ENCODE measurements around the gene UMAD1.

UMAD1 gene

DNA sequence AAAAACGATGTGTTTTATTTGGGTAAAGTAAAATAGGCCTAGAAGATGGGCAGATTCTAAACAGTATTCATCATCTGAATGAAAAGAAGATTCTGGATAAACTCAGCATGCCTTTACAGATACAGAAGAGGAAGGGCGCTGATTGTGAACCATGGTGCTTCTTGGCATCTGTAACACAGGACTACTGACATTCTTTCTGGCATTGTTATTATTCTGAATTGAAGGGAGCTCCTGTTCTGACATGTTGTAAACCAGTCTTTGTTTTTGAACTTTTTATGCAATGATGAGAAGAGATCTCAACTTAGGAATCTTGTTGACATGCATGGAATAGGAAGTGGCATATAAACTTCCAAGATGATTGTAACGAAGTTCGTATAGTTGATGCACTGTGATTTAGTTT, 64.3 kb downstream of the UMAD1 start:
- TF ChIP-seq, protein P1, sequence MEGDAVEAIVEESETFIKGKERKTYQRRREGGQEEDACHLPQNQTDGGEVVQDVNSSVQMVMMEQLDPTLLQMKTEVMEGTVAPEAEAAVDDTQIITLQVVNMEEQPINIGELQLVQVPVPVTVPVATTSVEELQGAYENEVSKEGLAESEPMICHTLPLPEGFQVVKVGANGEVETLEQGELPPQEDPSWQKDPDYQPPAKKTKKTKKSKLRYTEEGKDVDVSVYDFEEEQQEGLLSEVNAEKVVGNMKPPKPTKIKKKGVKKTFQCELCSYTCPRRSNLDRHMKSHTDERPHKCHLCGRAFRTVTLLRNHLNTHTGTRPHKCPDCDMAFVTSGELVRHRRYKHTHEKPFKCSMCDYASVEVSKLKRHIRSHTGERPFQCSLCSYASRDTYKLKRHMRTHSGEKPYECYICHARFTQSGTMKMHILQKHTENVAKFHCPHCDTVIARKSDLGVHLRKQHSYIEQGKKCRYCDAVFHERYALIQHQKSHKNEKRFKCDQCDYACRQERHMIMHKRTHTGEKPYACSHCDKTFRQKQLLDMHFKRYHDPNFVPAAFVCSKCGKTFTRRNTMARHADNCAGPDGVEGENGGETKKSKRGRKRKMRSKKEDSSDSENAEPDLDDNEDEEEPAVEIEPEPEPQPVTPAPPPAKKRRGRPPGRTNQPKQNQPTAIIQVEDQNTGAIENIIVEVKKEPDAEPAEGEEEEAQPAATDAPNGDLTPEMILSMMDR (IDR thresholded peaks at IDR 0.05; ENCODE audit: control insufficient read depth, extremely low read depth, insufficient read depth), result no peak
- no peak for DNase-seq (ENCODE audit: low read depth)
- H3K4me3 ChIP-seq (ENCODE audit: low read depth, low read length), result no peak overlapping the region

DNA sequence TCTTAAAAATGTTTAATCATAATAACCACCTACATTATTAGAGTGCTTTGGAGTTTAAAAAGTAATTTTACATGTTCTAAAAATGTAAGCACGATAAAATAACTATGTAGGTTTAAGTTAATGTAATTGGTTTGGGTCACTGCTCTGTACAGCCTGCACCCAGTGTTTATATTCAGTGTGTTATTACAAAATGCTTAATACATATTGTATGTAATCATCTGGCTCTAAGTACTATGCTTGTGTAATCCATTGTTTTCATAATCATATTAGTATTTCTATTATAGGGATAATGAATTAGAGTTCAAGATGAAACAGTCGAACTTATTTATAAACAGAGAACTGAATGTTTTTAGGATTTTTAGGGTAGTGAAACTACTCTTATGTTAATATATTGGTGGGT, 64.8 kb downstream of the UMAD1 start:
- H3K4me3 ChIP-seq (ENCODE audit: low read depth, low read length), result no peak overlapping the region
- TF ChIP-seq, protein P1 (IDR thresholded peaks at IDR 0.05; ENCODE audit: control insufficient read depth, extremely low read depth, insufficient read depth), result no peak
- DNase-seq (ENCODE audit: low read depth), result no peak

DNA sequence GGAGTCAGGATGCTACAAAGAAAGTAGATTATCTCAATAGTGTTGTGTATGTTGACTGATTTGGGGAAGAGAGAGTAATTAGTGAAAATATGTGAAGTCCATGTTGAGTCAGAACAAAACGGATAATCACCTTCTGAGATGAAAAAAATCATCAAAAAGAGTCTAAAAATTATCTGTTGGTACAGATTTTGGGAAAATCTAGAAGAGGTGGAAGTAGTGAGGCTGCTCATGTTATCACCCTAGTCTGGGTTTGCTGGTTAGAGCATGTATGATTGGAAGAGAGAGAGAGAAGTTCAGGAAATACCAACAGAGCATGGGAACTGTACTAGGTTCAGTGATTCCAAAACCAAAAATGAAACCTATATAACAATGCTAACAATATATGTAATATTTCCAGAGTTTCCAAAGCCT, 65.6 kb downstream of the UMAD1 start:
- no peak for DNase-seq (ENCODE audit: low read depth)
- H3K4me3 ChIP-seq (ENCODE audit: low read depth, low read length), result no peak overlapping the region
- TF ChIP-seq, protein P1 (IDR thresholded peaks at IDR 0.05; ENCODE audit: control insufficient read depth, extremely low read depth, insufficient read depth), result no peak

DNA sequence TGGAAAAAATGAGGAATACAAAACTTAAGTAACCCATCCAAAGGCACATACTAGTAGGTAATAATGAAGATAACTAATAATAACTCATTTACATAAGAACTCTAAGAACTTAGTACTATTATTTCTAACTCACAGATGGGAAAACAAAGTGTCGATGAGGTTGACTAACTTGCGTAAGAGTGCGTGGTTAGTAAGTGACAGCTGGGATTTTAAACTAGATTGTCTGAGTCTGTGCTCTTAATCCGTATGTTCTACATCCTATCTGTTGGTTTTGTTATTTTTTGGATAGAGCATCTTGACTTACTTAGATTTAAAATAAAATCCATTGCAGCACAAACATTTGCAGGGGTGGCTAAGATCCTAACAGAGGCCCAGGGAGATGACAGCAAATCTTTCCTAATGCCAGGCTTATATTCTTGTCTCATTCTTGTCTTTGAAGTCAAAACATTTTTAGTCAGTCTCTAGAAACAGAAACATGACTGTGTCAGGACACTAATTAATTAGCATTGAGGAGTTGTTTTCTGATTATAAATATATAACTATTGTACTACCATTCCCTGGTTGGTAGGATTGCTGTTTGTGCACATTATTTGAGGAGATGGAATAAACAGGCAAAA, 66.1 kb downstream of the UMAD1 start:
- no peak for DNase-seq (ENCODE audit: low read depth)
- no peak overlapping the region for H3K4me3 ChIP-seq (ENCODE audit: low read depth, low read length)

DNA sequence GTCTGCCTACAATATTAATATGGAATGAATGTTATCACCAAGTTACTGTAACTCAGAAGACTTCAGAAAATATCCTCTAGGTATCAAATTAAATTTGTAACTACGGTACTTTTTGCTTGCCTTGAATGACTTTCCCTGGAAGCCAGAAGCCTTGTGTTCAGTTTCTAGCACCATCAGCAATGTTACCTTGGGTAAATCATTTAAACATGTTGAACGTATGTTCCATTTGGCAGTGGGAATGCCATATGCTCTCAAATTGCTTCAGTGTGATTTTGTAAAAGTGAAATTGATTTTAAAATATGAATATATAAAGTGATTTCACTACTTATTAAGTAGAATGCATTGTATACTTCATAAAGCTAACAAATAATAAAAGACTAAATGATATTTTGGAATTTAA, 66.7 kb downstream of the UMAD1 start:
- H3K4me3 ChIP-seq (ENCODE audit: low read depth, low read length), result no peak overlapping the region
- TF ChIP-seq, protein P1 (IDR thresholded peaks at IDR 0.05; ENCODE audit: control insufficient read depth, extremely low read depth, insufficient read depth), result no peak
- no peak for DNase-seq (ENCODE audit: low read depth)

More for the DNA sequence above, 66.1 kb downstream of the UMAD1 start:
- TF ChIP-seq, protein P1 (IDR thresholded peaks at IDR 0.05; ENCODE audit: control insufficient read depth, extremely low read depth, insufficient read depth), result no peak

DNA sequence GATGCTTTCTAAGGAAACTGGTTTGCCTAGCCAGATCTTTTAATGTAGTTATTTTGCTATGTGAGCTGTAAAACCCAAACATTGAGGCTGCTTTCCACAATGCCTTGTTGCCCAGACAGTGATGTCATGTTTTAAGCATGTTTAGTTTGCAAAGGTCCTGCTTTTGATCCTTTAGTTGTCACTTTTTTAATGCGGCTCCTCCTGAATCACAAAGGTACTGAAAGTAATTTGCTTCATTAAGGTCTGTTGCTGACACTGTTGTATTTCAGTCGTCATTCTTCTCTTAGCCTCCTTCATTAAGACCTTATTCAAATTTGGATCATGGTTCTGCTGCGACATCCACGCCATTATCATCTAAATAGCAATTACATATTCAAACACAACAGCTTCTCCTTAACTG, 67.3 kb downstream of the UMAD1 start:
- no peak for DNase-seq (ENCODE audit: low read depth)
- H3K4me3 ChIP-seq (ENCODE audit: low read depth, low read length), result no peak overlapping the region
- TF ChIP-seq, protein P1 (IDR thresholded peaks at IDR 0.05; ENCODE audit: control insufficient read depth, extremely low read depth, insufficient read depth), result no peak

DNA sequence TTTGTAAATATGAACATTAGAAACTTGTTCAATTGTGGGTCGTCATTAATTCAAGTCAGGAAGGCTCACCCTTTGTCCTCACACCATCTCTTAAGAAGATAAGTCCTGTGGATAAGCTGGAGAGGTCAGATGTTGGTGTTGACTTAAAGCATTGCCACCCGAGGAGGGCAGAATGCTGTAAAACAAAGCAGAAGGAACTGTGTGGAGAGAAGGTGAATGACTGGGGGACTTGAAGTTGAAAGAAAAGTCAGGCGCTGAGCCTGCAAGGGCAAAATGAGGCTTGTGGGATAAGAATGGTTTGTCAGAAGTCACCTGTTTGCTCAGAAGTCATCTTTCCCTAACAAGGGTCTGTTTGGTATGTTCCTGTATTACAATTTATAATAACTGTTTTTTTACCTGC, 68.7 kb downstream of the UMAD1 start:
- DNase-seq (ENCODE audit: low read depth), result no peak
- TF ChIP-seq, protein P1 (IDR thresholded peaks at IDR 0.05; ENCODE audit: control insufficient read depth, extremely low read depth, insufficient read depth), result 0 out of 2 replicates have a peak, but pooled peaks have one; percentile 4
- no peak overlapping the region for H3K4me3 ChIP-seq (ENCODE audit: low read depth, low read length)

Data from LNCaP clone FGC (cell line).